ENCODE data around the gene GPR65.
"Not testable (repeated sequence)": the region's sequence is repeated elsewhere in the genome, so short reads cannot be mapped to it uniquely, and the experiment has no call there.

The GPR65 gene

GRCh38 chr14:88017535-88017934 lies 12.6 kb downstream of the GPR65 start:
- Histone ChIP-seq H3K4me3 (ENCODE audit: low read length) (no peak overlapping the region), H3F3A (ENCODE audit: insufficient read depth, low read length) (no peaks in the 10 kb centered on the region), H3K27ac (ENCODE audit: low read length) (no peak overlapping the region), H4K20me1 (ENCODE audit: insufficient read depth, low read length) (no peaks in the 10 kb centered on the region), H3K79me2 (ENCODE audit: low read length) (no peaks in the 10 kb centered on the region), H3K27me3 (replicated peaks; ENCODE audit: insufficient read depth, low read length) (no peaks in the 10 kb centered on the region), H2AFZ (ENCODE audit: low read length) (no peak overlapping the region), H3K9ac (ENCODE audit: low read length) (no peak overlapping the region), H3K4me2 (ENCODE audit: low read depth, low read length) (no peak overlapping the region), H3K4me1 (ENCODE audit: low read length) (no peaks in the 10 kb centered on the region), H3K9me2 (replicated peaks; ENCODE audit: insufficient read depth, low read length) (no peaks in the 10 kb centered on the region), H3K36me3 (replicated peaks; ENCODE audit: insufficient read depth, low read length) (no peaks in the 10 kb centered on the region), H3K9me3 (replicated peaks; ENCODE audit: insufficient read depth, low read length) (no peaks in the 10 kb centered on the region)
- no peak for DNase-seq
- TF ChIP-seq CTCF (IDR thresholded peaks at IDR 0.05; ENCODE audit: low read length) (no peak), EZH2 (optimal IDR thresholded peaks at IDR 0.05; ENCODE audit: low read depth, low read length) (no peak), EZH2phosphoT487 (IDR thresholded peaks at IDR 0.05; ENCODE audit: low read length) (no peak)

GRCh38 chr14:88023658-88024187 lies 18.8 kb downstream of the GPR65 start:
- H3F3A ChIP-seq (ENCODE audit: insufficient read depth, low read length) = no peaks in the 10 kb centered on the region
- H3K27ac ChIP-seq (ENCODE audit: low read length) = no peak overlapping the region
- no peaks in the 10 kb centered on the region for H3K9me2 ChIP-seq (replicated peaks; ENCODE audit: insufficient read depth, low read length)
- no peak overlapping the region for H3K4me2 ChIP-seq (ENCODE audit: low read depth, low read length)
- no peaks in the 10 kb centered on the region for H3K27me3 ChIP-seq (replicated peaks; ENCODE audit: insufficient read depth, low read length)
- no peaks in the 10 kb centered on the region for H3K9me3 ChIP-seq (replicated peaks; ENCODE audit: insufficient read depth, low read length)
- DNase-seq = no peak
- H3K4me3 ChIP-seq (ENCODE audit: low read length) = no peak overlapping the region
- no peaks in the 10 kb centered on the region for H3K79me2 ChIP-seq (ENCODE audit: low read length)
- TF ChIP-seq CTCF (IDR thresholded peaks at IDR 0.05; ENCODE audit: low read length) (no peak), EZH2phosphoT487 (IDR thresholded peaks at IDR 0.05; ENCODE audit: low read length) (no peak), EZH2 (optimal IDR thresholded peaks at IDR 0.05; ENCODE audit: low read depth, low read length) (no peak)
- H3K36me3 ChIP-seq (replicated peaks; ENCODE audit: insufficient read depth, low read length) = no peaks in the 10 kb centered on the region
- H3K9ac ChIP-seq (ENCODE audit: low read length) = no peak overlapping the region
- H4K20me1 ChIP-seq (ENCODE audit: insufficient read depth, low read length) = no peaks in the 10 kb centered on the region
- H3K4me1 ChIP-seq (ENCODE audit: low read length) = no peaks in the 10 kb centered on the region
- no peak overlapping the region for H2AFZ ChIP-seq (ENCODE audit: low read length)

- H2AFZ ChIP-seq (ENCODE audit: low read length); H3K9me2 ChIP-seq (replicated peaks; ENCODE audit: insufficient read depth, low read length); H3K27ac ChIP-seq (ENCODE audit: low read length); H3K79me2 ChIP-seq (ENCODE audit: low read length); H3K9ac ChIP-seq (ENCODE audit: low read length); H3K36me3 ChIP-seq (replicated peaks; ENCODE audit: insufficient read depth, low read length); H3F3A ChIP-seq (ENCODE audit: insufficient read depth, low read length); H3K9me3 ChIP-seq (replicated peaks; ENCODE audit: insufficient read depth, low read length); H3K4me2 ChIP-seq (ENCODE audit: low read depth, low read length); H3K4me1 ChIP-seq (ENCODE audit: low read length); H3K27me3 ChIP-seq (replicated peaks; ENCODE audit: insufficient read depth, low read length); H3K4me3 ChIP-seq (ENCODE audit: low read length); DNase-seq; H4K20me1 ChIP-seq (ENCODE audit: insufficient read depth, low read length): not testable (repeated sequence)
Measured at GRCh38 chr14:88024252-88025086, 19.5 kb downstream of the GPR65 start.

- Histone ChIP-seq H3K9me3 (replicated peaks; ENCODE audit: insufficient read depth, low read length) (no peaks in the 10 kb centered on the region), H2AFZ (ENCODE audit: low read length) (no peak overlapping the region), H4K20me1 (ENCODE audit: insufficient read depth, low read length) (no peaks in the 10 kb centered on the region), H3K27ac (ENCODE audit: low read length) (no peak overlapping the region), H3K4me2 (ENCODE audit: low read depth, low read length) (no peak overlapping the region), H3F3A (ENCODE audit: insufficient read depth, low read length) (no peaks in the 10 kb centered on the region), H3K79me2 (ENCODE audit: low read length) (no peaks in the 10 kb centered on the region), H3K4me3 (ENCODE audit: low read length) (no peak overlapping the region), H3K27me3 (replicated peaks; ENCODE audit: insufficient read depth, low read length) (no peaks in the 10 kb centered on the region), H3K9ac (ENCODE audit: low read length) (no peak overlapping the region), H3K4me1 (ENCODE audit: low read length) (no peaks in the 10 kb centered on the region), H3K36me3 (replicated peaks; ENCODE audit: insufficient read depth, low read length) (no peaks in the 10 kb centered on the region), H3K9me2 (replicated peaks; ENCODE audit: insufficient read depth, low read length) (no peaks in the 10 kb centered on the region)
- DNase-seq = no peak
- TF ChIP-seq EZH2 (optimal IDR thresholded peaks at IDR 0.05; ENCODE audit: low read depth, low read length) (no peak), EZH2phosphoT487 (IDR thresholded peaks at IDR 0.05; ENCODE audit: low read length) (no peak), CTCF (IDR thresholded peaks at IDR 0.05; ENCODE audit: low read length) (no peak)
Measured at GRCh38 chr14:88025313-88025712, 20.4 kb downstream of the GPR65 start.
